Mononuclear cell (primary cell): ENCODE results near the gene CMPK1. TPM values are rescaled to one million over a fixed set of nuclear protein-coding genes. Genes with fewer than 3 reads are reported as not detected.

ENCODE experiments used
- H3K27me3 ChIP-seq: 2 replicates; pipeline ENCODE4 v1.6.0; 2011; ENCODE audit warnings: low read length, control low read depth; ENCODE audit not compliant: insufficient read depth
- H3K4me1 ChIP-seq: 2 replicates; pipeline ENCODE4 v1.5.1; 2011; ENCODE audit warnings: mild to moderate bottlenecking, low read length, control low read depth; ENCODE audit not compliant: insufficient read depth
- H3K4me3 ChIP-seq: 2 replicates; pipeline ENCODE4 v1.5.1; 2011; ENCODE audit warnings: mild to moderate bottlenecking, low read length, moderate library complexity
- H3K9me3 ChIP-seq: 2 replicates; pipeline ENCODE4 v1.5.1; 2011; ENCODE audit warnings: low read depth, mild to moderate bottlenecking, control low read depth, low read length
- total RNA-seq: library from RNA; depleted of rRNA; stranded (reverse); fragments of >200 nt; gene quantifications from one replicate; pipeline ENCODE4 v1.2.3, GENCODE V29; 2012

Gene CMPK1
- total RNA-seq, 1 donor = 161 TPM

GRCh38 chr1:47399138-47399845 lies 65.7 kb downstream of the CMPK1 start:
- Histone ChIP-seq H3K4me1 (no peaks in the 10 kb centered on the region), H3K9me3 (no peaks in the 10 kb centered on the region), H3K27me3 (peaks cover 2% of the 10 kb centered on the region), H3K4me3 (no peak overlapping the region)

DNA sequence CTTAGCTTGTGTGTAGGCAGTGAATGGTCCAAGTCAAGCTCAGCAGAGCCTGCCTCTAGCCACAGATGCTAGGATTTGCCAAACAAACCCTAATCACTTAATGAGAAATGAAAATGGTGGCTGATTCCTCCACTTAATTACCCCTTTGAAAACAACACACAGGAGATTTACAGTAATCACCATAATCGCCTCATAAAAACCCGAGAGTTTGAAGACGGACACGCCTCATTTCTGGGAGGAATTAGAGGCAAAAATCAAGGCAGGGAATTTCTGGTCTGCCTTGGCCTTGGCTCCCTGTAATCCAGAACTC lies 66.2 kb downstream of the CMPK1 start:
- Histone ChIP-seq H3K4me1 (no peaks in the 10 kb centered on the region), H3K4me3 (no peak overlapping the region), H3K27me3 (peaks cover 2% of the 10 kb centered on the region)

GRCh38 chr1:47401761-47402160 lies 68.2 kb downstream of the CMPK1 start:
- no peaks in the 10 kb centered on the region for H3K9me3 ChIP-seq
- no peak overlapping the region for H3K4me3 ChIP-seq
- H3K4me1 ChIP-seq = no peaks in the 10 kb centered on the region
- no peaks in the 10 kb centered on the region for H3K27me3 ChIP-seq

More for the DNA sequence above, 66.2 kb downstream of the CMPK1 start:
- no peaks in the 10 kb centered on the region for H3K9me3 ChIP-seq

GRCh38 chr1:47402591-47402990 lies 69.0 kb downstream of the CMPK1 start:
- no peaks in the 10 kb centered on the region for H3K27me3 ChIP-seq
- H3K9me3 ChIP-seq = no peaks in the 10 kb centered on the region
- H3K4me1 ChIP-seq = no peaks in the 10 kb centered on the region
- no peak overlapping the region for H3K4me3 ChIP-seq

GRCh38 chr1:47403321-47403910 lies 69.8 kb downstream of the CMPK1 start:
- no peaks in the 10 kb centered on the region for H3K27me3 ChIP-seq
- H3K4me3 ChIP-seq = no peak overlapping the region
- H3K4me1 ChIP-seq = no peaks in the 10 kb centered on the region
- H3K9me3 ChIP-seq = no peaks in the 10 kb centered on the region

DNA sequence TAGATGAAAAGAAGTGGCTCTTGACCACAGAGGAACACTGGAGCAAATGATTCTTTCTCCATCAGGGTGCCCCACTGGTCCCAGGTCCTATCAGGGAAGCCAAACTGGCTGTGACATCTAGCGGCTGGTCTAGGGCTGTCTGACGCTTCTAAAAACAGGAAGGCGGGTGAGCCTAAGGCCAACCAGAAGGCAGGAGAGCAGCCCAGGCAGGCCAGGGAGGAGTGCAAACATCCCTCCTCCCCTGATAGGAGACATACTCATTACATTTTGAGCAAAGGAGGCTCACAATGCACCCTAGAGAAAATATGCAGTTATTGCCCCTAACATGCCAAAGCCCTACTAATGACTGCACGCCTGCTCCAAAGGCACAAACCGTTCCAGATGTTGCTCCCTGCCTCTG lies 72.1 kb downstream of the CMPK1 start:
- Histone ChIP-seq H3K4me3 (no peak overlapping the region), H3K4me1 (no peaks in the 10 kb centered on the region), H3K9me3 (no peaks in the 10 kb centered on the region), H3K27me3 (no peaks in the 10 kb centered on the region)

- no peak overlapping the region for H3K4me3 ChIP-seq
Measured at GRCh38 chr1:47406966-47407365, 73.4 kb downstream of the CMPK1 start.

DNA sequence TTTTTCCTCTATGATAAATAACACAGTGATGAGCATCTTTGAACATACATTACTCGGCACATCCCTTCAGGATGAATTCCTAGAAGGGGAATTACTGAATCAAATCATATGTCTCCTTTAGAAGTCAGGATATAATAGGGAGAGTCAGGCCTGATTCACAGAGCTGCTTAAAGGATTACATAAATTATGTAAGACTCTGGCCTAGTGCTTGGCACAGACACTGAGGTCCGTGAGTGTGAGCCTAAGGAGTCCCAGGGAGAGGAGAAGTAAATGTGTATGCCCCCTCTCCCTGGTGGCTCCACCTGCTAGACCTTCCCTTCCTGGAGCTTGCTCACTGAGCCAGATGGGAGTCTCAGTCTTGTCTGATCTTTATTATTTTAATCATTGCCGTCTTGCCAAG lies 73.9 kb downstream of the CMPK1 start:
- H3K27me3 ChIP-seq = no peaks in the 10 kb centered on the region
- H3K4me1 ChIP-seq = no peaks in the 10 kb centered on the region
- no peak overlapping the region for H3K4me3 ChIP-seq
- H3K9me3 ChIP-seq = no peaks in the 10 kb centered on the region

More at GRCh38 chr1:47406966-47407365, 73.4 kb downstream of the CMPK1 start:
- Histone ChIP-seq H3K4me1 (no peaks in the 10 kb centered on the region), H3K9me3 (no peaks in the 10 kb centered on the region), H3K27me3 (no peaks in the 10 kb centered on the region)

- no peak overlapping the region for H3K4me3 ChIP-seq
- no peaks in the 10 kb centered on the region for H3K4me1 ChIP-seq
- no peaks in the 10 kb centered on the region for H3K9me3 ChIP-seq
- H3K27me3 ChIP-seq = peaks cover 7% of the 10 kb centered on the region
Measured at GRCh38 chr1:47409311-47410067, 75.9 kb downstream of the CMPK1 start.

DNA sequence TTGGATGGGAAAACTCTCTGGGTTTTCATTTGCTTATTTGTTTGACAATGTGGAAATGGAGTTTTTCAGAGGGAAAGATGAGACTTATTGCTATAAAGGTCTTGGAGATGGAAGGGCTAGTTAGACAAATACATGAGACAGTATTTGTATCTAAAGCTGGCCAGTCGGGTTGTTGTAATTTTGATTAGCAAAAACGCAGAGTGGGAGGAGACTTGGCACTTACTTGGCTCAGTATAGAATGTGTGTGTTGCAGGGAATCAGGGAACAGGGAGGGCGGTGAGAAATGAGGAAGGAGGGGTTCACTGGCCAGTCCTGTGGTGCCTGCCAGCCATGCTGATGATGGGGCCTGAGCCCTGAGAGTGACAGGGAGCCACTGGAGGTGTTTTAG lies 76.5 kb downstream of the CMPK1 start:
- no peaks in the 10 kb centered on the region for H3K9me3 ChIP-seq
- H3K4me1 ChIP-seq = no peaks in the 10 kb centered on the region
- peaks cover 13% of the 10 kb centered on the region for H3K27me3 ChIP-seq
- no peak overlapping the region for H3K4me3 ChIP-seq

GRCh38 chr1:47411436-47411835 lies 77.8 kb downstream of the CMPK1 start:
- no peaks in the 10 kb centered on the region for H3K4me1 ChIP-seq
- H3K27me3 ChIP-seq = peaks cover 22% of the 10 kb centered on the region
- H3K9me3 ChIP-seq = no peaks in the 10 kb centered on the region
- H3K4me3 ChIP-seq = no peak overlapping the region

- no peaks in the 10 kb centered on the region for H3K4me1 ChIP-seq
- no peak overlapping the region for H3K4me3 ChIP-seq
- peaks cover 26% of the 10 kb centered on the region for H3K27me3 ChIP-seq
- no peaks in the 10 kb centered on the region for H3K9me3 ChIP-seq
Measured at GRCh38 chr1:47412437-47412836, 78.8 kb downstream of the CMPK1 start.

GRCh38 chr1:47415728-47416318 lies 82.2 kb downstream of the CMPK1 start, which contains the start of gene FOXE3:
FOXE3 (plus strand) TSS chr1:47416285; CDS start chr1:47416316, 31 bp downstream.
- Histone ChIP-seq H3K4me1 (no peaks in the 10 kb centered on the region), H3K9me3 (no peaks in the 10 kb centered on the region), H3K4me3 (no peak within 1 kb of the TSS), H3K27me3 (peaks cover 54% of the 10 kb centered on the region)

- Histone ChIP-seq H3K4me1 (no peaks in the 10 kb centered on the region), H3K27me3 (peaks cover 60% of the 10 kb centered on the region), H3K4me3 (no peak overlapping the region), H3K9me3 (no peaks in the 10 kb centered on the region)
Measured at GRCh38 chr1:47416319-47417169, 83.0 kb downstream of the CMPK1 start.
